ENCODE data around the gene PCDHA12.
"Not testable (repeated sequence)": the region's sequence is repeated elsewhere in the genome, so short reads cannot be mapped to it uniquely, and the experiment has no call there.

Gene PCDHA12

GRCh38 chr5:140875085-140876065 is at the start of gene PCDHA12:
PCDHA12 (plus strand) TSS chr5:140875308; CDS start chr5:140875473, 165 bp downstream.
- DNase-seq (ENCODE audit: low read depth) = no peak

DNA sequence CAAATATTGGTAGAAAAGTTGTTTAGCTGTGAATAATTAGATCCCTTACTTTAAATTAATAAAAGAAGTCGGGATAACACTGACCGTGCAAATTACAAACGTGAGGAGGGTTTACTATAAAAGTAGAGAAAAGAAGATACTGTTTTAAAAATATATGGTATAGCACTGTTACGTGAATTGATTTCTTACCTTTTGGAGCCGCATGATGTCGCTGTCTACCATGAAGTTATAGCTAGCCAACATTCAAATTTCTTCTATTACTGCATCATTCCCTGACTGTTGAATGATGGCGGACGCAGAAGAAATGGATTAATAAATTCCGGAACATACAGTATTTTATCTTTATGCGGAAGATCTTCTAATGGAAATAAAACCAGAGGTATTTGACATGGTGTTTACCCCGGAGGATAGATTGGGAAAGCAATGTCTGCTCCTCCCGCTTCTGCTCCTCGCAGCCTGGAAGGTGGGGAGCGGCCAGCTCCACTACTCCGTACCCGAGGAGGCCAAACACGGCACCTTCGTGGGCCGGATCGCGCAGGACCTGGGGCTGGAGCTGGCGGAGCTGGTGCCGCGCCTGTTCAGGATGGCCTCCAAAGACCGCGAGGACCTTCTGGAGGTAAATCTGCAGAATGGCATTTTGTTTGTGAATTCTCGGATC is 47.3 kb upstream of the PCDHA12 start, which contains the start of gene PCDHA6:
TSS of gene PCDHA6 (plus strand) at position 257 of the 658 bp plus-strand sequence. CDS start at position 389, 132 bp downstream.
- no peak for DNase-seq (ENCODE audit: low read depth)

DNA sequence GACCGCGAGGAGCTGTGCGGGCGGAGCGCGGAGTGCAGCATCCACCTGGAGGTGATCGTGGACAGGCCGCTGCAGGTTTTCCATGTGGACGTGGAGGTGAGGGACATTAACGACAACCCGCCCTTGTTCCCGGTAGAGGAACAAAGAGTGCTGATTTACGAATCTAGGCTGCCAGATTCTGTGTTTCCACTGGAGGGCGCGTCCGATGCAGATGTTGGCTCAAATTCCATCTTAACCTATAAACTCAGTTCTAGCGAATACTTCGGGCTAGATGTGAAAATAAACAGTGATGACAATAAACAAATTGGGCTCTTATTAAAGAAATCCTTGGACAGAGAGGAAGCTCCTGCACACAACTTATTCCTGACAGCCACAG is 46.8 kb upstream of the PCDHA12 start:
- no peak for DNase-seq (ENCODE audit: low read depth)

- DNase-seq (ENCODE audit: low read depth) = not testable (repeated sequence)
Observed at GRCh38 chr5:140829511-140830501, 45.3 kb upstream of the PCDHA12 start.

- no peak for DNase-seq (ENCODE audit: low read depth)
Observed at GRCh38 chr5:140833993-140834392, 41.1 kb upstream of the PCDHA12 start, which contains the start of gene PCDHA7. PCDHA7 (plus strand) TSS chr5:140834269; CDS start chr5:140834384, 115 bp downstream.

GRCh38 chr5:140834439-140835008 is 40.6 kb upstream of the PCDHA12 start:
- not testable (repeated sequence) for DNase-seq (ENCODE audit: low read depth)

- no peak for DNase-seq (ENCODE audit: low read depth)
Observed at GRCh38 chr5:140835622-140836510, 39.2 kb upstream of the PCDHA12 start.

DNA sequence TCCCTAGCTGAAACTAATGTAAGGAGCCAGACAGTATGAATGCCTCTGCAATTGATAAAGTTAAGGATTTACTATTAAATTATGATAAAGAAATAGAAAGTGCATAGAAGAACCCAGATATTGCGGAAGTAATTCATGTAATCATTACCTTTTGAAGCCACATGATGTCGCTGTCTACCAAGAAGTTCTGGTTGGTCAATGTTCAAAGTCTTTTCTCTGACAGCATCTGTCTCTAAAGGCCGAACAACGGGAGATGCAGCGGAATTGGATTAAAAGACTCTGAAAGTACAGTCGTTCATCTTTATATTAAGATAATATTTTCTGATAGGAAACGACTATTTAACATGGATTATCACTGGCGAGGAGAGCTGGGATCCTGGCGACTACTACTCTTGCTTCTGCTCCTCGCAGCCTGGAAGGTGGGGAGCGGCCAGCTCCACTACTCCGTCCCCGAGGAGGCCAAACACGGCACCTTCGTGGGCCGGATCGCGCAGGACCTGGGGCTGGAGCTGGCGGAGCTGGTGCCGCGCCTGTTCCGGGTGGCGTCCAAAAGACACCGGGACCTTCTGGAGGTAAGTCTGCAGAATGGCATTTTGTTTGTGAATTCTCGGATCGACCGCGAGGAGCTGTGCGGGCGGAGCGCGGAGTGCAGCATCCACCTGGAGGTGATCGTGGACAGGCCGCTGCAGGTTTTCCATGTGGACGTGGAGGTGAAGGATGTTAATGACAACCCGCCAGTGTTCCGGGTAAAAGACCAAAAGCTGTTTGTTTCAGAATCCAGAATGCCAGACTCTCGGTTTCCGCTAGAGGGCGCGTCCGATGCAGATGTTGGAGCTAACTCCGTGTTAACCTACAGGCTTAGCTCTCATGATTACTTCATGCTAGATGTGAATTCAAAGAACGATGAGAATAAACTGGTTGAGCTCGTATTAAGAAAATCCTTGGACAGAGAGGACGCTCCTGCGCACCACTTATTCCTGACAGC is 33.8 kb upstream of the PCDHA12 start, which contains the start of gene PCDHA8:
TSS of gene PCDHA8 (plus strand) at position 210 of the 985 bp plus-strand sequence. CDS start at position 345, 135 bp downstream.
- DNase-seq (ENCODE audit: low read depth) = no peak

DNA sequence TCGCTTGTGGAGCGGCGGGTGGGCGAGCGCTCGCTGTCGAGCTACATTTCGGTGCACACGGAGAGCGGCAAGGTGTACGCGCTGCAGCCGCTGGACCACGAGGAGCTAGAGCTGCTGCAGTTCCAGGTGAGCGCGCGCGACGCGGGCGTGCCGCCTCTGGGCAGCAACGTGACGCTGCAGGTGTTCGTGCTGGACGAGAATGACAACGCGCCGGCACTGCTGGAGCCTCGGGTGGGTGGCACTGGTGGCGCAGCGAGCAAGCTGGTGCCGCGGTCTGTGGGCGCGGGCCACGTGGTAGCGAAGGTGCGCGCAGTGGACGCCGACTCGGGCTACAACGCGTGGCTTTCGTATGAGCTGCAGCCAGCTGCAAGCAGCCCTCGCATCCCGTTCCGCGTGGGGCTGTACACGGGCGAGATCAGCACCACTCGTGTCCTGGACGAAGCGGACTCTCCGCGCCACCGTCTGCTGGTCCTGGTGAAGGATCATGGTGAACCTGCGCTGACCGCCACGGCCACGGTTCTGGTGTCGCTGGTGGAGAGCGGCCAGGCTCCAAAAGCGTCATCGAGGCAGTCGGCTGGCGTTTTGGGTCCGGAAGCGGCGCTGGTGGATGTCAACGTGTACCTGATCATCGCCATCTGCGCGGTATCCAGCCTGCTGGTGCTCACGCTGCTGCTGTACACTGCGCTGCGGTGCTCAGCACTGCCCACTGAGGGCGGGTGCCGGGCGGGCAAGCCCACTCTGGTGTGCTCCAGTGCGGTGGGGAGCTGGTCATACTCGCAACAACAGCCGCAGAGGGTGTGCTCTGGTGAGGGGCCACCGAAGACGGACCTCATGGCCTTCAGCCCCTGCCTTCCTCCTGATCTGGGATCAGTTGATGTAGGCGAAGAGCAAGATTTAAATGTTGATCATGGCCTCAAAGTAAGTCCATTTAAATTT is 32.0 kb upstream of the PCDHA12 start:
- DNase-seq (ENCODE audit: low read depth) = no peak

GRCh38 chr5:140848139-140849102 is 26.7 kb upstream of the PCDHA12 start, which contains the start of gene PCDHA9:
PCDHA9 (plus strand) TSS chr5:140848382; CDS start chr5:140848496, 114 bp downstream.
- DNase-seq (ENCODE audit: low read depth) = not testable (repeated sequence)

- not testable (repeated sequence) for DNase-seq (ENCODE audit: low read depth)
Observed at GRCh38 chr5:140849831-140850634, 25.1 kb upstream of the PCDHA12 start.

DNA sequence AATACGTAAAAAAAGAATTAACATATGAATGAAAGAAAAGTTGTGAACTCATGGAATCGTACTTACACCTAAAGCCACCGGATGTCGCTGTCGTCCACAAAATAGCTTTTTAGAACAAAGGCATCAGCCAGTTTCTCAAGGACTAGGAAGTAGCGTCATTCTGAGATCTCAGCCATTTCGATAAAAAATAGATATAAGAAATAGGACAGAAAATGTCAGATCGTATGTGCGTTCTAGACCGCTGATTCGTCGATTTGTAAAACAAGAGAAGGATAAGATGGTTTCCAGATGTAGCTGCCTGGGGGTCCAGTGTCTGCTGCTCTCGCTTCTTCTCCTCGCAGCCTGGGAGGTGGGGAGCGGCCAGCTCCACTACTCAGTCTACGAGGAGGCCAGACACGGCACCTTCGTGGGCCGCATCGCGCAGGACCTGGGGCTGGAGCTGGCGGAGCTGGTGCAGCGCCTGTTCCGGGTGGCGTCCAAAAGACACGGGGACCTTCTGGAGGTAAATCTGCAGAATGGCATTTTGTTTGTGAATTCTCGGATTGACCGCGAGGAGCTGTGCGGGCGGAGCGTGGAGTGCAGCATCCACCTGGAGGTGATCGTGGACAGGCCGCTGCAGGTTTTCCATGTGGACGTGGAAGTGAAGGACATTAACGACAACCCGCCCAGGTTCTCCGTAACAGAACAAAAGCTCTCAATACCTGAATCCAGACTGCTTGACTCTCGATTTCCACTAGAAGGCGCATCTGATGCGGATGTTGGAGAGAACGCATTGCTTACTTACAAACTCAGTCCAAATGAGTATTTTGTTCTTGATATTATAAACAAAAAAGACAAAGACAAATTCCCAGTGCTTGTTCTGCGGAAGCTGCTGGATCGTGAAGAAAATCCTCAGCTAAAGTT is 19.1 kb upstream of the PCDHA12 start, which contains the start of gene PCDHA10:
TSS of gene PCDHA10 (plus strand) at position 126 of the 903 bp plus-strand sequence. CDS start at position 278, 152 bp downstream.
- no peak for DNase-seq (ENCODE audit: low read depth)

GRCh38 chr5:140857177-140857986 is 17.7 kb upstream of the PCDHA12 start:
- DNase-seq (ENCODE audit: low read depth) = no peak

- DNase-seq (ENCODE audit: low read depth) = no peak
Observed at GRCh38 chr5:140857987-140858240, 17.2 kb upstream of the PCDHA12 start.
